Tibial nerve (tissue), 4 donors: Measurements from ENCODE around the gene FMNL2.

Experiments used
- CTCF ChIP-seq, 5 experiments: fragments of 200-600 bp in 3 of 5; fragments of 450-650 bp in 2 of 5; sonication (generic) in 3 of 5; IDR thresholded peaks; one replicate each; pipeline ENCODE4 v1.5.1; 2016 to 2019; ENCODE audit warnings: antibody characterized with exemption in 5 of 5, mild to moderate bottlenecking in 3 of 5, moderate library complexity in 2 of 5
- EP300 ChIP-seq, 2 donors: sonication (generic); formaldehyde crosslinking; IDR thresholded peaks; one replicate each; pipeline ENCODE4 v1.6.1; 2017; ENCODE audit warnings: antibody characterized with exemption in 2 of 2, mild to moderate bottlenecking in 1 of 2

GRCh38 chr2:152600051-152600657, 265.2 kb downstream of the FMNL2 start:
- TF ChIP-seq CTCF (IDR thresholded peaks at IDR 0.05) = no peak
- TF ChIP-seq EP300 (IDR thresholded peaks at IDR 0.05) = no peak
